HFF-Myc (cell line): ENCODE data around the gene RGS16.
"Not testable (repeated sequence)": the region's sequence is repeated elsewhere in the genome, so short reads cannot be mapped to it uniquely, and the experiment has no call there.

ENCODE experiments used
- DNase-seq: peaks from one replicate; pipeline ENCODE4 v3.0.0-alpha.2; 2011; ENCODE audit warnings: low read depth; ENCODE audit errors: extremely low read depth
- H3K4me3 ChIP-seq: replicated peaks from 2 replicates; pipeline ENCODE4 v1.5.1; 2011; ENCODE audit warnings: low read depth, mild to moderate bottlenecking, control low read depth, low read length
- CTCF ChIP-seq: IDR thresholded peaks from 2 replicates; pipeline ENCODE4 v1.5.1; 2012; ENCODE audit warnings: mild to moderate bottlenecking, low read depth, low read length, control low read depth; ENCODE audit errors: missing control alignments

RGS16 gene

GRCh38 chr1:182635871-182636270 is 31.7 kb upstream of the RGS16 start:
- TF ChIP-seq CTCF: no peak
- H3K4me3 ChIP-seq: no peak overlapping the region

GRCh38 chr1:182634306-182635072 is 30.3 kb upstream of the RGS16 start:
- TF ChIP-seq CTCF: no peak
- no peak for DNase-seq
- no peak overlapping the region for H3K4me3 ChIP-seq

More at GRCh38 chr1:182635871-182636270, 31.7 kb upstream of the RGS16 start:
- DNase-seq: no peak

GRCh38 chr1:182633657-182634281 is 29.6 kb upstream of the RGS16 start:
- DNase-seq: no peak
- no peak for TF ChIP-seq CTCF
- no peak overlapping the region for H3K4me3 ChIP-seq

- H3K4me3 ChIP-seq: no peak overlapping the region
- TF ChIP-seq CTCF: no peak
- no peak for DNase-seq
These were observed 28.8 kb upstream of the RGS16 start for GRCh38 chr1:182633031-182633430.

GRCh38 chr1:182632441-182632857 is 28.3 kb upstream of the RGS16 start:
- DNase-seq, H3K4me3 ChIP-seq: not testable (repeated sequence)

- TF ChIP-seq CTCF: no peak
- no peak for DNase-seq
- H3K4me3 ChIP-seq: no peak overlapping the region
These were observed 27.8 kb upstream of the RGS16 start for GRCh38 chr1:182631954-182632353.

- no peak for TF ChIP-seq CTCF
- H3K4me3 ChIP-seq: no peak overlapping the region
- DNase-seq: no peak
These were observed 27.0 kb upstream of the RGS16 start for GRCh38 chr1:182631053-182631677.
